Measurements from ENCODE around the gene SWAP70. TPM values are rescaled to one million over a fixed set of nuclear protein-coding genes. Genes with fewer than 3 reads are reported as not detected.
A peak's percentile ranks its signal among the peaks of the same experiment; 100 is the strongest.

The SWAP70 gene
- total RNA-seq, 2 experiments from 2014 or later = 8.2 to 9.5 TPM

- no peaks in the 10 kb centered on the region for H3K27me3 Mint-ChIP-seq (ENCODE audit: low read depth)
- H3K4me1 Mint-ChIP-seq (ENCODE audit: low read depth) = peaks cover 39% of the 10 kb centered on the region
- intact Hi-C loops (cut with micrococcal nuclease) = loop anchor here (1.0 to 10.0 kb wide), 17 partner anchors 42 to 978 kb away; partner anchors contain the start of genes AKIP1, AMPD3 and WEE1
- peak overlapping the region; percentile 97 for H3K27ac Mint-ChIP-seq
- no peaks in the 10 kb centered on the region for H3K9me3 Mint-ChIP-seq
- peak overlapping the region; percentile 86 for H3K4me3 Mint-ChIP-seq
- H3K36me3 Mint-ChIP-seq (ENCODE audit: low read depth) = peaks cover 8% of the 10 kb centered on the region
- CTCF ChIA-PET = interaction anchor here (0.6 to 3.3 kb wide), 23 partner anchors 10 to 655 kb away, joined by 3 to 31 read pairs (median 5); partner anchors contain the start of genes ADM and WEE1
- peak; percentile 76 for DNase-seq
Measured at GRCh38 chr11:9758637-9759518, 95.0 kb downstream of the SWAP70 start.

- intact Hi-C loops (cut with micrococcal nuclease) = loop anchor here (1.0 to 10.0 kb wide), 15 partner anchors 43 to 978 kb away; partner anchors contain the start of genes AKIP1, AMPD3 and WEE1
- H3K27ac Mint-ChIP-seq = peak overlapping the region; percentile 97
- no peaks in the 10 kb centered on the region for H3K9me3 Mint-ChIP-seq
- H3K27me3 Mint-ChIP-seq (ENCODE audit: low read depth) = no peaks in the 10 kb centered on the region
- peak overlapping the region; percentile 86 for H3K4me3 Mint-ChIP-seq
- H3K4me1 Mint-ChIP-seq (ENCODE audit: low read depth) = peaks cover 39% of the 10 kb centered on the region
- H3K36me3 Mint-ChIP-seq (ENCODE audit: low read depth) = peaks cover 8% of the 10 kb centered on the region
- peak; percentile 98 for DNase-seq
- CTCF ChIA-PET = interaction anchor here (0.6 to 3.3 kb wide), 18 partner anchors 10 to 795 kb away, joined by 3 to 31 read pairs (median 6); partner anchors contain the start of genes ADM and TMEM9B
Measured at GRCh38 chr11:9759519-9760192, 95.8 kb downstream of the SWAP70 start.

GRCh38 chr11:9760193-9760575 lies 96.3 kb downstream of the SWAP70 start:
- intact Hi-C loops (cut with micrococcal nuclease) = no loop called here
- H3K9me3 Mint-ChIP-seq = no peaks in the 10 kb centered on the region
- peaks cover 8% of the 10 kb centered on the region for H3K36me3 Mint-ChIP-seq (ENCODE audit: low read depth)
- DNase-seq = no peak
- CTCF ChIA-PET = interaction anchor here (0.6 to 3.3 kb wide), 8 partner anchors 13 to 796 kb away, joined by 3 to 31 read pairs (median 6); partner anchors contain the start of gene TMEM9B
- no peak overlapping the region for H3K4me3 Mint-ChIP-seq
- H3K4me1 Mint-ChIP-seq (ENCODE audit: low read depth) = peaks cover 39% of the 10 kb centered on the region
- H3K27me3 Mint-ChIP-seq (ENCODE audit: low read depth) = no peaks in the 10 kb centered on the region
- peak overlapping the region; percentile 97 for H3K27ac Mint-ChIP-seq

- no peak overlapping the region for H3K4me3 Mint-ChIP-seq
- no peak overlapping the region for H3K27ac Mint-ChIP-seq
- DNase-seq = no peak
- H3K4me1 Mint-ChIP-seq (ENCODE audit: low read depth) = peaks cover 37% of the 10 kb centered on the region
- no peaks in the 10 kb centered on the region for H3K9me3 Mint-ChIP-seq
- no peaks in the 10 kb centered on the region for H3K27me3 Mint-ChIP-seq (ENCODE audit: low read depth)
- peaks cover 8% of the 10 kb centered on the region for H3K36me3 Mint-ChIP-seq (ENCODE audit: low read depth)
- CTCF ChIA-PET = interaction anchor here (1.2 kb wide), 1 partner anchor 211 kb away, joined by 3 read pairs; no protein-coding TSS in a partner anchor
- intact Hi-C loops (cut with micrococcal nuclease) = no loop called here
Measured at GRCh38 chr11:9761441-9761945, 97.6 kb downstream of the SWAP70 start.

GRCh38 chr11:9762531-9762930 lies 98.7 kb downstream of the SWAP70 start:
- intact Hi-C loops (cut with micrococcal nuclease) = no loop called here
- no peak for DNase-seq
- no peaks in the 10 kb centered on the region for H3K9me3 Mint-ChIP-seq
- peaks cover 31% of the 10 kb centered on the region for H3K4me1 Mint-ChIP-seq (ENCODE audit: low read depth)
- H3K27me3 Mint-ChIP-seq (ENCODE audit: low read depth) = no peaks in the 10 kb centered on the region
- H3K27ac Mint-ChIP-seq = no peak overlapping the region
- CTCF ChIA-PET = interaction anchor here (1.2 kb wide), 2 partner anchors 13 to 210 kb away, joined by 3 read pairs; no protein-coding TSS in a partner anchor
- H3K4me3 Mint-ChIP-seq = no peak overlapping the region
- H3K36me3 Mint-ChIP-seq (ENCODE audit: low read depth) = peaks cover 8% of the 10 kb centered on the region

GRCh38 chr11:9763301-9763700 lies 99.4 kb downstream of the SWAP70 start:
- H3K27me3 Mint-ChIP-seq (ENCODE audit: low read depth) = no peaks in the 10 kb centered on the region
- peaks cover 8% of the 10 kb centered on the region for H3K36me3 Mint-ChIP-seq (ENCODE audit: low read depth)
- no peaks in the 10 kb centered on the region for H3K9me3 Mint-ChIP-seq
- H3K27ac Mint-ChIP-seq = no peak overlapping the region
- CTCF ChIA-PET = interaction anchor here (0.9 to 1.2 kb wide), 2 partner anchors 14 to 150 kb away, joined by 3 read pairs; no protein-coding TSS in a partner anchor
- no peak for DNase-seq
- H3K4me3 Mint-ChIP-seq = no peak overlapping the region
- intact Hi-C loops (cut with micrococcal nuclease) = no loop called here
- peaks cover 28% of the 10 kb centered on the region for H3K4me1 Mint-ChIP-seq (ENCODE audit: low read depth)

GRCh38 chr11:9765320-9766101 lies 101.6 kb downstream of the SWAP70 start:
- no peaks in the 10 kb centered on the region for H3K9me3 Mint-ChIP-seq
- intact Hi-C loops (cut with micrococcal nuclease) = no loop called here
- H3K4me1 Mint-ChIP-seq (ENCODE audit: low read depth) = peaks cover 10% of the 10 kb centered on the region
- no peak for DNase-seq
- no peak overlapping the region for H3K4me3 Mint-ChIP-seq
- peaks cover 6% of the 10 kb centered on the region for H3K36me3 Mint-ChIP-seq (ENCODE audit: low read depth)
- no peaks in the 10 kb centered on the region for H3K27me3 Mint-ChIP-seq (ENCODE audit: low read depth)
- H3K27ac Mint-ChIP-seq = no peak overlapping the region
- CTCF ChIA-PET = interaction anchor here (0.6 to 1.6 kb wide), 3 partner anchors 17 to 543 kb away, joined by 3 to 6 read pairs (median 3); no protein-coding TSS in a partner anchor

- peaks cover 6% of the 10 kb centered on the region for H3K36me3 Mint-ChIP-seq (ENCODE audit: low read depth)
- no peaks in the 10 kb centered on the region for H3K27me3 Mint-ChIP-seq (ENCODE audit: low read depth)
- no peaks in the 10 kb centered on the region for H3K9me3 Mint-ChIP-seq
- intact Hi-C loops (cut with micrococcal nuclease) = no loop called here
- H3K4me3 Mint-ChIP-seq = no peak overlapping the region
- CTCF ChIA-PET = no interaction called here
- H3K4me1 Mint-ChIP-seq (ENCODE audit: low read depth) = no peaks in the 10 kb centered on the region
- no peak for DNase-seq
- no peak overlapping the region for H3K27ac Mint-ChIP-seq
Measured at GRCh38 chr11:9769621-9770020, 105.7 kb downstream of the SWAP70 start.

GRCh38 chr11:9771071-9771511 lies 107.2 kb downstream of the SWAP70 start:
- H3K9me3 Mint-ChIP-seq = no peaks in the 10 kb centered on the region
- intact Hi-C loops (cut with micrococcal nuclease) = no loop called here
- CTCF ChIA-PET = no interaction called here

GRCh38 chr11:9772218-9772617 lies 108.3 kb downstream of the SWAP70 start:
- Mint-ChIP-seq H3K27ac (no peak overlapping the region), H3K9me3 (no peaks in the 10 kb centered on the region), H3K4me3 (no peak overlapping the region), H3K4me1 (ENCODE audit: low read depth) (no peaks in the 10 kb centered on the region), H3K36me3 (ENCODE audit: low read depth) (peaks cover 7% of the 10 kb centered on the region), H3K27me3 (ENCODE audit: low read depth) (no peaks in the 10 kb centered on the region)
- CTCF ChIA-PET = no interaction called here
- DNase-seq = no peak
- intact Hi-C loops (cut with micrococcal nuclease) = no loop called here

More at GRCh38 chr11:9771071-9771511, 107.2 kb downstream of the SWAP70 start:
- no peaks in the 10 kb centered on the region for H3K4me1 Mint-ChIP-seq (ENCODE audit: low read depth)
- no peak overlapping the region for H3K27ac Mint-ChIP-seq
- no peak for DNase-seq
- H3K27me3 Mint-ChIP-seq (ENCODE audit: low read depth) = no peaks in the 10 kb centered on the region
- no peak overlapping the region for H3K4me3 Mint-ChIP-seq
- H3K36me3 Mint-ChIP-seq (ENCODE audit: low read depth) = peaks cover 7% of the 10 kb centered on the region

- CTCF ChIA-PET = no interaction called here
- H3K4me1 Mint-ChIP-seq (ENCODE audit: low read depth) = no peaks in the 10 kb centered on the region
Measured at GRCh38 chr11:9773524-9773923, 109.6 kb downstream of the SWAP70 start.

More at GRCh38 chr11:9773524-9773923, 109.6 kb downstream of the SWAP70 start:
- H3K27ac Mint-ChIP-seq = no peak overlapping the region
- peaks cover 9% of the 10 kb centered on the region for H3K36me3 Mint-ChIP-seq (ENCODE audit: low read depth)
- no peak overlapping the region for H3K4me3 Mint-ChIP-seq
- H3K27me3 Mint-ChIP-seq (ENCODE audit: low read depth) = no peaks in the 10 kb centered on the region
- H3K9me3 Mint-ChIP-seq = no peaks in the 10 kb centered on the region
- intact Hi-C loops (cut with micrococcal nuclease) = no loop called here
- no peak for DNase-seq

All from activated naive CD4-positive, alpha-beta T cell treated with anti-CD3 and anti-CD28 coated beads for 36 hours (primary cell).